GM23338 (cell line): ENCODE measurements around the gene SPATA20.

Experiments used
- CREB1 ChIP-seq: fragments of 250-450 bp; sonication (Bioruptor Pico); IDR thresholded peaks from 2 replicates; pipeline ENCODE4 v1.5.0; 2020; ENCODE audit warnings: low read depth, mild to moderate bottlenecking, moderate library complexity
- EZH2 ChIP-seq: fragments of 200-600 bp; sonication (generic); IDR thresholded peaks from one replicate; pipeline ENCODE4 v1.8.0; 2017; ENCODE audit warnings: antibody characterized with exemption, mild to moderate bottlenecking, low read depth; ENCODE audit not compliant: unreplicated experiment
- EZH2phosphoT487 ChIP-seq: fragments of 200-600 bp; sonication (generic); IDR thresholded peaks from one replicate; pipeline ENCODE4 v1.8.1; 2018; ENCODE audit warnings: antibody characterized with exemption; ENCODE audit not compliant: unreplicated experiment
- NANOG ChIP-seq: IDR thresholded peaks from 2 replicates; pipeline ENCODE4 v1.6.1; 2016; ENCODE audit warnings: antibody characterized with exemption, borderline replicate concordance
- POLR2AphosphoS5 ChIP-seq: IDR thresholded peaks from 2 replicates; pipeline ENCODE4 v1.6.1; 2016; ENCODE audit warnings: antibody characterized with exemption, low read depth
- ZNF114 ChIP-seq: fragments of 250-450 bp; sonication (Bioruptor Pico); IDR thresholded peaks from 2 replicates; pipeline ENCODE4 v1.5.0; 2020; ENCODE audit warnings: mild to moderate bottlenecking, moderate library complexity
- ZNF331 ChIP-seq: fragments of 250-450 bp; sonication (Bioruptor Pico); IDR thresholded peaks from 2 replicates; pipeline ENCODE4 v1.5.0; 2020; ENCODE audit warnings: low read depth, mild to moderate bottlenecking, moderate library complexity
- TF ChIP-seq, protein P1 (sequence below): IDR thresholded peaks from one replicate; pipeline ENCODE4 v1.6.1; 2018; ENCODE audit warnings: antibody characterized with exemption; ENCODE audit not compliant: unreplicated experiment
- TF ChIP-seq, protein P2 (sequence below), 2 experiments: fragments of 200-600 bp in 1 of 2; sonication (generic) in 1 of 2; conservative IDR thresholded peaks; 2 replicates each; pipeline versions ENCODE4 v1.5.1 to v1.6.1; 2016 to 2017; ENCODE audit warnings: antibody characterized with exemption in 2 of 2, low read depth in 2 of 2, mild to moderate bottlenecking in 2 of 2, moderate library complexity in 1 of 2
- TF ChIP-seq, protein P3 (sequence below): IDR thresholded peaks from 2 replicates; pipeline ENCODE4 v1.6.1; 2016; ENCODE audit warnings: antibody characterized with exemption

DNA sequence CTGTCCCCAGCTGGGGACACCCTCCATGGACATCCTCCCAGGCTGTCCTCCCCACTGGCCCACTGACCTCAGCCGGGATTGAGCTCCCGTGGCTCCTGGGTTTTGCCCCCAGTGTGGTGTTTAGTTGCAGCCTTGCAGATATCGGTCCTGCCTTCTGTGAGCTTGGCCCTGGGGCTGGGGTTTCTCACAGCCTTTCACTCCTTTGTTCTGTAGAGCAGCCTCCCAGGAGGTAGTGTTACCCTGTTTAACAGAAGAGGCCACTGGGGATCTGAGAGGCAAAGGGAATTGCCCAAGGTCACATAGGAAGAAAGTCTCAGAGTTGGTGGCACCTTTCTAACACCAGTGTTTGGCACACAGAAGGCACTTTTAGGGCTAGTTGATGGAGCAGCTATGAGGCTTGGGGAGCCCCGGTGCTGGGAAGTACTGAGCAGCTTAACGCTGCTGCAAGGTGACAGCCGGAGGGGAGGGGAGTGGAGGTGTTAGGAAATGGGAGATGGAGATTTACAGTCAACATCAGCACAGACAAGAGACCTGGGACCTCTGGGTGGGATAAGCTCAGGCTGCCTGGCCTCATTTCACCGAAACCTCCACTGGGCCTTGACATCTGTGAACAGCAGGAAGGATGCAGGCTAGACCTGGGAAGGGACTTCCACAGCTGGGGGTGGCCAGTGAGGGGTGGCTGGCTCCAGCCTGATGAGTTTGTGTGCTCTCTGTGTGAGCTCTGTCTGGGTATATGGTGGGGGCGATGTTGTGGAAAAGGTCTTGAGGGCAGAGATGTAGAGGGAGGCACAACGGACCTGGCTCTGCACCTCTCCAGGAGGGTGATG is 39.7 kb downstream of the SPATA20 start:
- TF ChIP-seq, protein P1, sequence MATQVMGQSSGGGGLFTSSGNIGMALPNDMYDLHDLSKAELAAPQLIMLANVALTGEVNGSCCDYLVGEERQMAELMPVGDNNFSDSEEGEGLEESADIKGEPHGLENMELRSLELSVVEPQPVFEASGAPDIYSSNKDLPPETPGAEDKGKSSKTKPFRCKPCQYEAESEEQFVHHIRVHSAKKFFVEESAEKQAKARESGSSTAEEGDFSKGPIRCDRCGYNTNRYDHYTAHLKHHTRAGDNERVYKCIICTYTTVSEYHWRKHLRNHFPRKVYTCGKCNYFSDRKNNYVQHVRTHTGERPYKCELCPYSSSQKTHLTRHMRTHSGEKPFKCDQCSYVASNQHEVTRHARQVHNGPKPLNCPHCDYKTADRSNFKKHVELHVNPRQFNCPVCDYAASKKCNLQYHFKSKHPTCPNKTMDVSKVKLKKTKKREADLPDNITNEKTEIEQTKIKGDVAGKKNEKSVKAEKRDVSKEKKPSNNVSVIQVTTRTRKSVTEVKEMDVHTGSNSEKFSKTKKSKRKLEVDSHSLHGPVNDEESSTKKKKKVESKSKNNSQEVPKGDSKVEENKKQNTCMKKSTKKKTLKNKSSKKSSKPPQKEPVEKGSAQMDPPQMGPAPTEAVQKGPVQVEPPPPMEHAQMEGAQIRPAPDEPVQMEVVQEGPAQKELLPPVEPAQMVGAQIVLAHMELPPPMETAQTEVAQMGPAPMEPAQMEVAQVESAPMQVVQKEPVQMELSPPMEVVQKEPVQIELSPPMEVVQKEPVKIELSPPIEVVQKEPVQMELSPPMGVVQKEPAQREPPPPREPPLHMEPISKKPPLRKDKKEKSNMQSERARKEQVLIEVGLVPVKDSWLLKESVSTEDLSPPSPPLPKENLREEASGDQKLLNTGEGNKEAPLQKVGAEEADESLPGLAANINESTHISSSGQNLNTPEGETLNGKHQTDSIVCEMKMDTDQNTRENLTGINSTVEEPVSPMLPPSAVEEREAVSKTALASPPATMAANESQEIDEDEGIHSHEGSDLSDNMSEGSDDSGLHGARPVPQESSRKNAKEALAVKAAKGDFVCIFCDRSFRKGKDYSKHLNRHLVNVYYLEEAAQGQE, result no peak
- TF ChIP-seq EZH2, result no peak
- TF ChIP-seq, protein P2, sequence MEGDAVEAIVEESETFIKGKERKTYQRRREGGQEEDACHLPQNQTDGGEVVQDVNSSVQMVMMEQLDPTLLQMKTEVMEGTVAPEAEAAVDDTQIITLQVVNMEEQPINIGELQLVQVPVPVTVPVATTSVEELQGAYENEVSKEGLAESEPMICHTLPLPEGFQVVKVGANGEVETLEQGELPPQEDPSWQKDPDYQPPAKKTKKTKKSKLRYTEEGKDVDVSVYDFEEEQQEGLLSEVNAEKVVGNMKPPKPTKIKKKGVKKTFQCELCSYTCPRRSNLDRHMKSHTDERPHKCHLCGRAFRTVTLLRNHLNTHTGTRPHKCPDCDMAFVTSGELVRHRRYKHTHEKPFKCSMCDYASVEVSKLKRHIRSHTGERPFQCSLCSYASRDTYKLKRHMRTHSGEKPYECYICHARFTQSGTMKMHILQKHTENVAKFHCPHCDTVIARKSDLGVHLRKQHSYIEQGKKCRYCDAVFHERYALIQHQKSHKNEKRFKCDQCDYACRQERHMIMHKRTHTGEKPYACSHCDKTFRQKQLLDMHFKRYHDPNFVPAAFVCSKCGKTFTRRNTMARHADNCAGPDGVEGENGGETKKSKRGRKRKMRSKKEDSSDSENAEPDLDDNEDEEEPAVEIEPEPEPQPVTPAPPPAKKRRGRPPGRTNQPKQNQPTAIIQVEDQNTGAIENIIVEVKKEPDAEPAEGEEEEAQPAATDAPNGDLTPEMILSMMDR (conservative IDR thresholded peaks at IDR 0.05; ENCODE audit: low read depth in 2 of 2), result no peak
- TF ChIP-seq POLR2AphosphoS5, result no peak
- no peak for TF ChIP-seq NANOG
- TF ChIP-seq CREB1, result no peak
- TF ChIP-seq EZH2phosphoT487, result no peak
- no peak for TF ChIP-seq ZNF114 (CRISPR knock-in tag)
- TF ChIP-seq ZNF331, result no peak
- TF ChIP-seq, protein P3, sequence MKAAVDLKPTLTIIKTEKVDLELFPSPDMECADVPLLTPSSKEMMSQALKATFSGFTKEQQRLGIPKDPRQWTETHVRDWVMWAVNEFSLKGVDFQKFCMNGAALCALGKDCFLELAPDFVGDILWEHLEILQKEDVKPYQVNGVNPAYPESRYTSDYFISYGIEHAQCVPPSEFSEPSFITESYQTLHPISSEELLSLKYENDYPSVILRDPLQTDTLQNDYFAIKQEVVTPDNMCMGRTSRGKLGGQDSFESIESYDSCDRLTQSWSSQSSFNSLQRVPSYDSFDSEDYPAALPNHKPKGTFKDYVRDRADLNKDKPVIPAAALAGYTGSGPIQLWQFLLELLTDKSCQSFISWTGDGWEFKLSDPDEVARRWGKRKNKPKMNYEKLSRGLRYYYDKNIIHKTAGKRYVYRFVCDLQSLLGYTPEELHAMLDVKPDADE, result no peak
